ENCODE measurements around the gene RASGEF1B.

GRCh38 chr4:81389720-81390119, 82.0 kb downstream of the RASGEF1B start:
- TF ChIP-seq CTCF (IDR thresholded peaks at IDR 0.05) (no peak), POLR2A (IDR thresholded peaks at IDR 0.05; ENCODE audit: low read length) (no peak)

Data from A549 (cell line).